ENCODE data around the gene RNU5D-1. TPM values are rescaled to one million over a fixed set of nuclear protein-coding genes. Genes with fewer than 3 reads are reported as not detected.
A peak's percentile ranks its signal among the peaks of the same experiment; 100 is the strongest.
"Not testable (repeated sequence)": the region's sequence is repeated elsewhere in the genome, so short reads cannot be mapped to it uniquely, and the experiment has no call there.

RNU5D-1 gene
- total RNA-seq, 2 experiments from 2014 or later: not detected

DNA sequence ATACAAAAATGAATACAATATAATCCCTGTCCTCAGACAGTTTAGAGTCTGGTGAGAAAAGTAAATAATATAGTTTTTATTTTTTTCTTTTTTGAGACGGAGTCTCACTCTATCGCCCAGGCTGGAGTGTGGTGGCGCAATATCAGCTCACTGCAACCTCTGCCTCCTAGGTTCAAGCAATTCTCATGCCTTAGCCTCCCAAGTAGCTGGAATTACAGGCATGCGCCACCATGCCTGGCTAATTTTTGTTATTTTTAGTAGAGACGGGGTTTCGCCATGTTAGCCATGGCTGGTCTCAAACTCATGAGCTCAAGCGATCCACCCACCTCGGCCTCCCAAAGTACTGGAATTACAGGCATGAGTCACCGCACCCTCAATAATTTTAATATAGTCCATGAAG lies 31.6 kb downstream of the RNU5D-1 start:
- not testable (repeated sequence) for H3K36me3 Mint-ChIP-seq (ENCODE audit: low read depth); DNase-seq; H3K4me3 Mint-ChIP-seq; ATAC-seq; H3K27ac Mint-ChIP-seq; H3K9me3 Mint-ChIP-seq (ENCODE audit: insufficient read depth); H3K27me3 Mint-ChIP-seq (ENCODE audit: low read depth)
- peaks cover 27% of the 10 kb centered on the region for H3K4me1 Mint-ChIP-seq (ENCODE audit: low read depth)
- CTCF ChIA-PET: interaction anchor here (1.4 kb wide), 1 partner anchor 15 kb away, joined by 3 read pairs; no protein-coding TSS in a partner anchor
- POLR2A ChIA-PET: interaction anchor here (3.5 to 5.1 kb wide), 2 partner anchors 22 kb away, joined by 19 to 75 read pairs; no protein-coding TSS in a partner anchor

DNA sequence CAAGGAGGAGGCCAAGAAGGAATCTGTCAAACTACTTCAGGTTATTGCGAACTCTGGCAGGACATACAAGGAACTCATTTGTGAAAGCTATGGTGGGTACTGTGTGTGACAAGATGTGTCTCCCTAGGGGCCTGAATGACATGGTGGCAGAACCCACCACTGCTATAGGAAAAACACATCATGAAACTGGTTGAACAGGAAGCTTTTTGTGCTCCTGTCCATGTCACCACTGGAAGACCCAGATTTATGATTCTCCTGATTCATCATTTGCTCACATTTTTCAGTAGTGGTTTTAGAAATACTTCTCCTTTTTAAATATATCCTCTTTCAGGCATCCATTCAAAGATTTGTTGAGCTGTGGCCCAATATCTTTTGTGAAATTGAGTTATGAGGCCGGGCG lies 32.8 kb downstream of the RNU5D-1 start:
- ATAC-seq (no peak), DNase-seq (no peak)
- H3K9me3 Mint-ChIP-seq (ENCODE audit: insufficient read depth): no peaks in the 10 kb centered on the region
- H3K4me1 Mint-ChIP-seq (ENCODE audit: low read depth): peaks cover 31% of the 10 kb centered on the region
- ChIA-PET POLR2A (interaction anchor here (5.1 kb wide), 1 partner anchor 24 kb away, joined by 75 read pairs; no protein-coding TSS in a partner anchor), CTCF (interaction anchor here (0.8 to 2.8 kb wide), 3 partner anchors 11 to 45 kb away, joined by 3 to 14 read pairs (median 10); no protein-coding TSS in a partner anchor)
- H3K36me3 Mint-ChIP-seq (ENCODE audit: low read depth): no peaks in the 10 kb centered on the region
- no peak overlapping the region for H3K4me3 Mint-ChIP-seq
- H3K27ac Mint-ChIP-seq: no peak overlapping the region
- no peaks in the 10 kb centered on the region for H3K27me3 Mint-ChIP-seq (ENCODE audit: low read depth)

DNA sequence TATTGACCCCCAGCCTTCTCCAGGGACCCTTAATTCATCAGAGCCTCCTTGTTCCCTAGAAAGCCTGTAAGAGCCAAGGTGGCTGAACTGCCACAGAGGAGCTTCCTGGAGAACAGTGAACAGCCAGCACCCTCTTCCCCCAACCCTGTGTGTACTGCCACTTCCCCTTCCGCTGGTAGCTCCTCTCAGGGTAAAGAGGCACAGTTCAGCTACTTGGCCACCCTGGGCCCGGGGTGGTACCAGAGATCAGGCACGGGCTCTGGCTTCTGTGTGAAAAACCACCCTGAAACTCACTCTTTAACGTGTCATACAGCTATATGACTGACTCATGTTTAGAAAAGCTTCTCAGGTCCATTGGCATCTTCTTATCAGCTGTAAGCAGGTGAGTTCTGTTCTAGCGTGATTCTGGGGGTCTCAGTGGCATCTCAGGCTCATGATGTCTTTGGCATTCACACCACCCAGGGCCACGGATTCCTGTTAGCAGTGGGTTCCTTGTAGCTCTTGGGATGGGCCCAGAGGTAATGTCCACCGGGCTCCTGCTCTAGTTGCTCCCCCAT lies 34.1 kb downstream of the RNU5D-1 start:
- Mint-ChIP-seq H3K9me3 (ENCODE audit: insufficient read depth) (no peaks in the 10 kb centered on the region), H3K4me3 (peak overlapping the region; percentile 42), H3K27me3 (ENCODE audit: low read depth) (no peaks in the 10 kb centered on the region), H3K36me3 (ENCODE audit: low read depth) (no peaks in the 10 kb centered on the region), H3K4me1 (ENCODE audit: low read depth) (peaks cover 31% of the 10 kb centered on the region), H3K27ac (peak overlapping the region; percentile 89)
- DNase-seq: peak; percentile 71
- peak; percentile 94 for ATAC-seq
- ChIA-PET POLR2A (interaction anchor here (0.6 to 5.1 kb wide), 9 partner anchors 13 to 122 kb away, joined by 3 to 75 read pairs (median 5); partner anchors contain the start of genes ARMH1, RNU5D-1 and TMEM53), CTCF (interaction anchor here (0.7 to 2.8 kb wide), 14 partner anchors 9 to 88 kb away, joined by 3 to 19 read pairs (median 6); partner anchors contain the start of genes ARMH1, RNU5D-1 and TMEM53)

DNA sequence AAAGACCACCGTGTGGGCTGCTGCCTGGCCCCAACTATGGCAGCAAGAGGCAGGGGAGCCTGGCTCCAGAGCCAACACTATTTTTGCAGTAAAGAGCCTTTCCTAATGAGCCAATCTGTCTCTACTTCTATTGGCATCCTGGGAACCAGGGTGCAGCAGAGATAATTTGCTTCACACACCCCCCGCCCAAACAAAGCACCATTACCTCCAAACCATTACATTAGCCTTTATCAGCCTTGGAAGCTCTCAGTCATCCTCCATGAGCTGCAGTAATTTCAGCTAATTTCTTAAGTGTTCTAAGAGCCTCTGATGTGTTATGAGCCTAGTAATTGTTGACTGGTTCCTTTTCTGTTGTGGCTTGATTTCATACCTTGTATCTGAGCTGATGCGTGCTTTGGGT lies 34.9 kb downstream of the RNU5D-1 start:
- Mint-ChIP-seq H3K27ac (peak overlapping the region; percentile 89), H3K27me3 (ENCODE audit: low read depth) (peaks cover 4% of the 10 kb centered on the region), H3K4me3 (no peak overlapping the region), H3K4me1 (ENCODE audit: low read depth) (peaks cover 31% of the 10 kb centered on the region), H3K36me3 (ENCODE audit: low read depth) (no peaks in the 10 kb centered on the region), H3K9me3 (ENCODE audit: insufficient read depth) (no peaks in the 10 kb centered on the region)
- DNase-seq: no peak
- no peak for ATAC-seq
- ChIA-PET POLR2A (interaction anchor here (0.6 to 5.1 kb wide), 6 partner anchors 12 to 85 kb away, joined by 3 to 75 read pairs (median 8); partner anchors contain the start of genes ARMH1, RNU5D-1 and TMEM53), CTCF (interaction anchor here (0.7 to 2.8 kb wide), 14 partner anchors 8 to 89 kb away, joined by 3 to 19 read pairs (median 6); partner anchors contain the start of genes ARMH1, RNU5D-1 and TMEM53)

DNA sequence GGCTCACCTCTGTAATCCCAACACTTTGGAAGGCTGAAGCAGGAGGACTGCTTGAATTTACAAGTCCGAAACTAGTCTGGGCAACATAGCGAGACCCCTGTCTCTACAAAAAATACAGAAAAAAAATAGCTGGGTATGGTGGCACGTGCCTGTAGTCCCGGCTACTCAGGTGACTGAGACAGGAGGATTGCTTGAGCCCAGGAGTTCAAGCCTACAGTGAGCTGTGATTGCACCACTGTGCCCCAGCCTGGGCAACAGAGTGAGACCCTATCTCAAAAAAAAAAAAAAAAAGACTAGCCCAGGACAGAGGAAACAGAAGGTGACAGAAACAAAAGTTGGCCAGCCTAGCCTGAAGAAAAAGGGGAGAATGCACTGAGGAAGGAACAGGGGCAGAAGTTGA lies 35.3 kb downstream of the RNU5D-1 start:
- ChIA-PET CTCF (interaction anchor here (0.9 to 2.8 kb wide), 7 partner anchors 8 to 43 kb away, joined by 3 to 19 read pairs (median 10); no protein-coding TSS in a partner anchor), POLR2A (interaction anchor here (2.2 to 5.1 kb wide), 2 partner anchors 26 to 64 kb away, joined by 6 to 75 read pairs; no protein-coding TSS in a partner anchor)
- ATAC-seq (no peak), DNase-seq (no peak)
- Mint-ChIP-seq H3K4me1 (ENCODE audit: low read depth) (peaks cover 31% of the 10 kb centered on the region), H3K36me3 (ENCODE audit: low read depth) (no peaks in the 10 kb centered on the region), H3K9me3 (ENCODE audit: insufficient read depth) (no peaks in the 10 kb centered on the region), H3K27me3 (ENCODE audit: low read depth) (peaks cover 4% of the 10 kb centered on the region), H3K4me3 (no peak overlapping the region), H3K27ac (peak overlapping the region; percentile 57)

- Mint-ChIP-seq H3K36me3 (ENCODE audit: low read depth) (no peaks in the 10 kb centered on the region), H3K4me3 (no peak overlapping the region), H3K27ac (peak overlapping the region; percentile 55), H3K4me1 (ENCODE audit: low read depth) (peaks cover 31% of the 10 kb centered on the region), H3K27me3 (ENCODE audit: low read depth) (peaks cover 4% of the 10 kb centered on the region), H3K9me3 (ENCODE audit: insufficient read depth) (no peaks in the 10 kb centered on the region)
- POLR2A ChIA-PET: interaction anchor here (5.1 kb wide), 1 partner anchor 27 kb away, joined by 75 read pairs; no protein-coding TSS in a partner anchor
- ATAC-seq (no peak), DNase-seq (no peak)
- CTCF ChIA-PET: interaction anchor here (2.4 to 2.8 kb wide), 2 partner anchors 12 to 20 kb away, joined by 12 to 19 read pairs; no protein-coding TSS in a partner anchor
These were observed 36.0 kb downstream of the RNU5D-1 start for GRCh38 chr1:44694863-44695478.

DNA sequence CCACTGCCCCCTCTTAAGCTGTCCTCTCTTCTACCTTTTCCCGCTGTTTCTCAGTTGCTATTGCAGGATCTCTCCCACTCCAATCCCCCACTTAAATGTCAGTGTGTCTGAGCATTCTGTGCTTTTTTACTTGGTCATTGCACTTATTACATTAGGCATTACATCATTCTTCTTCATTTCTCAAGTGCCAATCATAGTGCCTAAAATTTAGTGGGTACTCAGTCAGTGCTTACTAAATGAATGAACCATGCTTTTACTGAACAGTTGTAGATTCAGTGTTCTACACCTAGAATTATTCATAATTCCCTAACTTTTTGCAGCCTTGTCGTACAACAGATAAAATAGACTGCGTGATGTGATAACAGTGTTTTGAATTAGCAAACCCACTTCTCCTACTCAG lies 37.1 kb downstream of the RNU5D-1 start:
- DNase-seq: no peak
- no peak overlapping the region for H3K27ac Mint-ChIP-seq
- peaks cover 4% of the 10 kb centered on the region for H3K27me3 Mint-ChIP-seq (ENCODE audit: low read depth)
- POLR2A ChIA-PET: no interaction called here
- ATAC-seq: no peak
- H3K36me3 Mint-ChIP-seq (ENCODE audit: low read depth): no peaks in the 10 kb centered on the region
- H3K4me1 Mint-ChIP-seq (ENCODE audit: low read depth): peaks cover 31% of the 10 kb centered on the region
- no peaks in the 10 kb centered on the region for H3K9me3 Mint-ChIP-seq (ENCODE audit: insufficient read depth)
- CTCF ChIA-PET: no interaction called here
- no peak overlapping the region for H3K4me3 Mint-ChIP-seq

- Mint-ChIP-seq H3K4me1 (ENCODE audit: low read depth) (peaks cover 29% of the 10 kb centered on the region), H3K4me3 (no peak overlapping the region), H3K27me3 (ENCODE audit: low read depth) (peaks cover 7% of the 10 kb centered on the region), H3K36me3 (ENCODE audit: low read depth) (no peaks in the 10 kb centered on the region), H3K9me3 (ENCODE audit: insufficient read depth) (no peaks in the 10 kb centered on the region), H3K27ac (no peak overlapping the region)
- ChIA-PET POLR2A (interaction anchor here (2.0 kb wide), 1 partner anchor 29 kb away, joined by 12 read pairs; no protein-coding TSS in a partner anchor), CTCF (no interaction called here)
- ATAC-seq (peak; percentile 31), DNase-seq (no peak)
These were observed 37.8 kb downstream of the RNU5D-1 start for GRCh38 chr1:44693159-44693558.

- H3K36me3 Mint-ChIP-seq (ENCODE audit: low read depth): no peaks in the 10 kb centered on the region
- ATAC-seq: no peak
- no peak for DNase-seq
- H3K4me1 Mint-ChIP-seq (ENCODE audit: low read depth): peaks cover 10% of the 10 kb centered on the region
- no peak overlapping the region for H3K4me3 Mint-ChIP-seq
- ChIA-PET CTCF (interaction anchor here (1.5 kb wide), 1 partner anchor 37 kb away, joined by 3 read pairs; no protein-coding TSS in a partner anchor), POLR2A (interaction anchor here (4.5 kb wide), 1 partner anchor 32 kb away, joined by 23 read pairs; no protein-coding TSS in a partner anchor)
- no peak overlapping the region for H3K27ac Mint-ChIP-seq
- H3K27me3 Mint-ChIP-seq (ENCODE audit: low read depth): peaks cover 7% of the 10 kb centered on the region
- H3K9me3 Mint-ChIP-seq (ENCODE audit: insufficient read depth): no peaks in the 10 kb centered on the region
These were observed 41.6 kb downstream of the RNU5D-1 start for GRCh38 chr1:44689447-44689765.

DNA sequence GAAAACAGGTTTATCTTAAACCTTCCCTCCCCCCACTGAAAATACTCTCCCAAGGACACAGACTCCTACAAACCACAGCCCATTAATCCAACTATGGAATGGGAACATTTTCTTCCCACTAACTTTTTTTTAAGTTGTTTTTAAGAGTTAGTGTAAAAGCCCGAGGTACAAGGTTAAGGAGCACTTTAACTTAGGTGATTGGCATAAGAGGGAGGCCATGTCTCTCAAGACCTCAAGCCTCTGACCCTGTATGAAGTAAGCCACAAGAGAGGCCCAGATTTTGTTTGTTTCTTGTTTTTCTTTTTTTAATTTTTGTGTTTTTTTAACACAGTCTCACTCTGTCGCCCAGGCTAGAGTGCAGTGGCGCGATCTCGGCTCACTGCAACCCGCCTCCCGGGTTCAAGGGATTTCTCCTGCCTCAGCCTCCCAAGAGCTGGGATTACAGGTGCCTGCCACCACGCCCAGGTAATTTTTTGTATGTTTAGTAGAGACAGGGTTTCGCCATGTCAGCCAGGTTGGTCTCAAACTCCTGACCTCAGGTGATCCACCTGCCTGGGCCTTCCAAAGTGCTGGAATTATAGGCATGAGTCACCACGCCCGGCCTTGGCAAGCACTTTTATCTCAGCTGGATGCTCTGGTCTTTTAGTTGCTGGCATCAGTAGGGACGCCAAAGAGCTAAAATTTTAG lies 42.1 kb downstream of the RNU5D-1 start:
- Mint-ChIP-seq H3K27ac (no peak overlapping the region), H3K4me3 (no peak overlapping the region), H3K27me3 (ENCODE audit: low read depth) (peaks cover 7% of the 10 kb centered on the region), H3K4me1 (ENCODE audit: low read depth) (peaks cover 12% of the 10 kb centered on the region), H3K36me3 (ENCODE audit: low read depth) (no peaks in the 10 kb centered on the region), H3K9me3 (ENCODE audit: insufficient read depth) (no peaks in the 10 kb centered on the region)
- ChIA-PET CTCF (interaction anchor here (1.5 kb wide), 1 partner anchor 36 kb away, joined by 3 read pairs; no protein-coding TSS in a partner anchor), POLR2A (interaction anchor here (4.5 kb wide), 1 partner anchor 33 kb away, joined by 23 read pairs; no protein-coding TSS in a partner anchor)
- DNase-seq: no peak
- ATAC-seq: no peak

- Mint-ChIP-seq H3K36me3 (ENCODE audit: low read depth) (no peaks in the 10 kb centered on the region), H3K4me3 (no peak overlapping the region), H3K27me3 (ENCODE audit: low read depth) (peaks cover 2% of the 10 kb centered on the region), H3K9me3 (ENCODE audit: insufficient read depth) (no peaks in the 10 kb centered on the region), H3K27ac (no peak overlapping the region), H3K4me1 (ENCODE audit: low read depth) (peaks cover 8% of the 10 kb centered on the region)
- ATAC-seq: no peak
- ChIA-PET POLR2A (interaction anchor here (1.0 kb wide), 1 partner anchor 36 kb away, joined by 6 read pairs; no protein-coding TSS in a partner anchor), CTCF (interaction anchor here (1.8 kb wide), 1 partner anchor 33 kb away, joined by 5 read pairs; no protein-coding TSS in a partner anchor)
- no peak for DNase-seq
These were observed 45.1 kb downstream of the RNU5D-1 start for GRCh38 chr1:44685881-44686280.

Data from activated CD8-positive, alpha-beta T cell treated with anti-CD3 and anti-CD28 coated beads, Interleukin-2, amount 10 ng/mL, durations not matched to agents 7 days and 5 days (primary cell).